ENCODE data around the gene OR51B4. TPM values are rescaled to one million over a fixed set of nuclear protein-coding genes. Genes with fewer than 3 reads are reported as not detected.
"Not testable (repeated sequence)": the region's sequence is repeated elsewhere in the genome, so short reads cannot be mapped to it uniquely, and the experiment has no call there.

The OR51B4 gene, protein sequence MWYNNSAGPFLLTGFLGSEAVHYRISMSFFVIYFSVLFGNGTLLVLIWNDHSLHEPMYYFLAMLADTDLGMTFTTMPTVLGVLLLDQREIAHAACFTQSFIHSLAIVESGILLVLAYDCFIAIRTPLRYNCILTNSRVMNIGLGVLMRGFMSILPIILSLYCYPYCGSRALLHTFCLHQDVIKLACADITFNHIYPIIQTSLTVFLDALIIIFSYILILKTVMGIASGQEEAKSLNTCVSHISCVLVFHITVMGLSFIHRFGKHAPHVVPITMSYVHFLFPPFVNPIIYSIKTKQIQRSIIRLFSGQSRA
- total RNA-seq = not detected

DNA sequence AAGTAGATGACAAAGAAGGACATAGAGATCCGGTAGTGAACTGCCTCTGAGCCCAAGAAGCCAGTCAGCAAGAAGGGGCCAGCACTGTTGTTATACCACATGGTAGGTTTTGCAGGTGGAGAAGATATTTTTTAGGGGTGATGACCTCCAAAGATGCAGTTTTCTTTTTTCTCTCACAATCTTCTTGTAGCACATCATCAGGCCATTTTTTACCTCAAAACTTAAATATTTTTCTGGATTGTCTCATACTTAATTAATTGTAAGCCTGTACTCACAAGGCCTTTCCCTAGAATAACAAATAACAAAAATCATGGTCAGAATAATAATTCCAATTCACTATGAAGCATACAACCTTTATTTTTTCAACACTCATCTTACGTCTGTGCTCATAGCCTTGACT is at the start of gene OR51B4:
Gene OR51B4, minus strand, starts transcription at position 101 of the 400 bp plus-strand sequence. Its CDS starts 0 bp downstream, at position 101.
- DNase-seq = no peak
- POLR2A ChIA-PET = no interaction called here
- Mint-ChIP-seq H3K4me3 (no peak within 1 kb of the TSS), H3K36me3 (ENCODE audit: low read depth) (no peaks in the 10 kb centered on the region), H3K27ac (no peak within 1 kb of the TSS), H3K4me1 (no peaks in the 10 kb centered on the region), H3K9me3 (no peaks in the 10 kb centered on the region), H3K27me3 (no peaks in the 10 kb centered on the region)
- CTCF ChIA-PET = no interaction called here

GRCh38 chr11:5351208-5351607 is 49.5 kb upstream of the OR51B4 start, which contains the start of gene OR51B6:
TSS of gene OR51B6 (plus strand) at chr11:5351508. CDS start at chr11:5351508, 0 bp downstream.
- Mint-ChIP-seq H3K27me3 (no peaks in the 10 kb centered on the region), H3K4me3 (no peak within 1 kb of the TSS), H3K9me3 (no peaks in the 10 kb centered on the region), H3K36me3 (ENCODE audit: low read depth) (no peaks in the 10 kb centered on the region), H3K4me1 (no peaks in the 10 kb centered on the region), H3K27ac (no peak within 1 kb of the TSS)
- POLR2A ChIA-PET = no interaction called here
- DNase-seq = no peak
- CTCF ChIA-PET = no interaction called here

GRCh38 chr11:5349550-5349949 is 47.8 kb upstream of the OR51B4 start:
- Mint-ChIP-seq H3K4me3 (no peak overlapping the region), H3K27ac (no peak overlapping the region), H3K27me3 (no peaks in the 10 kb centered on the region), H3K9me3 (no peaks in the 10 kb centered on the region), H3K36me3 (ENCODE audit: low read depth) (no peaks in the 10 kb centered on the region), H3K4me1 (no peaks in the 10 kb centered on the region)
- POLR2A ChIA-PET = no interaction called here
- no peak for DNase-seq
- CTCF ChIA-PET = no interaction called here

GRCh38 chr11:5348551-5349194 is 46.9 kb upstream of the OR51B4 start:
- Mint-ChIP-seq H3K36me3 (ENCODE audit: low read depth) (no peaks in the 10 kb centered on the region), H3K27ac (no peak overlapping the region), H3K9me3 (no peaks in the 10 kb centered on the region), H3K4me1 (no peaks in the 10 kb centered on the region), H3K4me3 (no peak overlapping the region), H3K27me3 (no peaks in the 10 kb centered on the region)
- ChIA-PET CTCF (no interaction called here), POLR2A (no interaction called here)
- no peak for DNase-seq

- DNase-seq = no peak
- ChIA-PET CTCF (no interaction called here), POLR2A (no interaction called here)
- Mint-ChIP-seq H3K27me3 (no peaks in the 10 kb centered on the region), H3K4me1 (no peaks in the 10 kb centered on the region), H3K36me3 (ENCODE audit: low read depth) (no peaks in the 10 kb centered on the region), H3K4me3 (no peak overlapping the region), H3K9me3 (no peaks in the 10 kb centered on the region), H3K27ac (no peak overlapping the region)
Observed at GRCh38 chr11:5345831-5346230, 44.1 kb upstream of the OR51B4 start.

- Mint-ChIP-seq H3K27me3 (no peaks in the 10 kb centered on the region), H3K4me1 (no peaks in the 10 kb centered on the region), H3K36me3 (ENCODE audit: low read depth) (no peaks in the 10 kb centered on the region), H3K4me3 (no peak within 1 kb of the TSS), H3K9me3 (no peaks in the 10 kb centered on the region), H3K27ac (no peak within 1 kb of the TSS)
- POLR2A ChIA-PET = no interaction called here
- CTCF ChIA-PET = no interaction called here
- DNase-seq = no peak
Observed at GRCh38 chr11:5343474-5344335, 42.0 kb upstream of the OR51B4 start, which contains the start of gene OR51B5. TSS of gene OR51B5 (minus strand) at chr11:5343524. CDS start at chr11:5343524, 0 bp downstream.

DNA sequence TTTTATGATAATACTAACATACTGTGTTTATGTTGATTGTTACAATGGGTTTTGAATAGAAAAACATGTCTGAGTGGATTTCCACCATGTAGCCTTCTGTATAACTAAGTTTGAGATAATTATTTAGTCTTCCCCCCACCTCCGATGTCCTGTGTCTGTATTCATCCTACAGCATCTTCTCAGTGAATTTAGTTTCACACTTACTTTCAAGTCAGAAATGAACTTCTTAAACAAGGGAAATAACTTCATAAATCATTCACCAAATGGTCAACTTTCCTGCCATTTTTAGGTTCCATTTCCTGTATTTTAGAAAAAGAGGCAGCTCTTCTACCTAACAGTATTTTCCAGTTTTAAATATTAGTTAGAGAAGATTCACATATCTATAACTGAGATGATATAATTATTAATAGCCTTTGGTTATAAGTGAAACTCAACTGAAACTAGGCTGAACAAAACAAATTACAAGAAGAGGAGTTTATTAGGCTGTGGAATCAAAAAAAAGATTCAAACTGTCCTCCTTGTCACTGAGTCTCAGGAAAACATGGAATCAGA is 38.1 kb upstream of the OR51B4 start:
- H3K4me1 Mint-ChIP-seq = no peaks in the 10 kb centered on the region
- H3K9me3 Mint-ChIP-seq = no peaks in the 10 kb centered on the region
- H3K4me3 Mint-ChIP-seq = no peak overlapping the region
- no peak overlapping the region for H3K27ac Mint-ChIP-seq
- no peaks in the 10 kb centered on the region for H3K27me3 Mint-ChIP-seq
- ChIA-PET CTCF (no interaction called here), POLR2A (no interaction called here)
- H3K36me3 Mint-ChIP-seq (ENCODE audit: low read depth) = no peaks in the 10 kb centered on the region
- DNase-seq = no peak

GRCh38 chr11:5337253-5337652 is 35.5 kb upstream of the OR51B4 start:
- H3K27ac Mint-ChIP-seq; H3K9me3 Mint-ChIP-seq; H3K4me1 Mint-ChIP-seq; POLR2A ChIA-PET; CTCF ChIA-PET; H3K36me3 Mint-ChIP-seq (ENCODE audit: low read depth); H3K27me3 Mint-ChIP-seq; H3K4me3 Mint-ChIP-seq; DNase-seq: not testable (repeated sequence)

DNA sequence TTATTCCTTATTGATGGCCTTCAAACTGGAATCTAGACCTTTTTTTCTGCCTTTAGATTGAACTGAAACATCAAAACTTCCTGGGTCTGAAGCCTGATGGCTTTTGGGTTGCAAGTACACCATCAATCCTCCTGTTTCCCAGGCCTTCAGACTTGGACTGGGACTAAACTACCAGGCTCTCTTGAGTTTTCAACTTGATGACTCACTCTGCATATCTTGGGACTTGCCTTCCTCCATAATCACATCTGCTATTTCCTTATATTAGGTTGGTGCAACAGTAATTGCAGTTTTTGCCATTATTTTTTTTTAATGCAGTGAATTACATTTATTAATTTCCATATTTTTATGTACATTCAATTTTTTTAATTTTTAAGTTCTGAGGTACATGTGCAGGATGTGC is 34.6 kb upstream of the OR51B4 start:
- no peak overlapping the region for H3K27ac Mint-ChIP-seq
- ChIA-PET CTCF (no interaction called here), POLR2A (no interaction called here)
- no peaks in the 10 kb centered on the region for H3K27me3 Mint-ChIP-seq
- no peak overlapping the region for H3K4me3 Mint-ChIP-seq
- H3K9me3 Mint-ChIP-seq = no peaks in the 10 kb centered on the region
- no peaks in the 10 kb centered on the region for H3K36me3 Mint-ChIP-seq (ENCODE audit: low read depth)
- H3K4me1 Mint-ChIP-seq = no peaks in the 10 kb centered on the region
- no peak for DNase-seq

- no peaks in the 10 kb centered on the region for H3K9me3 Mint-ChIP-seq
- H3K4me3 Mint-ChIP-seq = no peak overlapping the region
- ChIA-PET CTCF (interaction anchor here (0.6 kb wide), 1 partner anchor 15 kb away, joined by 3 read pairs; no protein-coding TSS in a partner anchor), POLR2A (no interaction called here)
- no peaks in the 10 kb centered on the region for H3K27me3 Mint-ChIP-seq
- DNase-seq = no peak
- H3K4me1 Mint-ChIP-seq = no peaks in the 10 kb centered on the region
- no peaks in the 10 kb centered on the region for H3K36me3 Mint-ChIP-seq (ENCODE audit: low read depth)
- no peak overlapping the region for H3K27ac Mint-ChIP-seq
Observed at GRCh38 chr11:5335170-5335569, 33.4 kb upstream of the OR51B4 start.

GRCh38 chr11:5324197-5324596 is 22.5 kb upstream of the OR51B4 start, which contains the start of gene OR51B2:
TSS of gene OR51B2 (minus strand) at chr11:5324297. CDS start at chr11:5324297, 0 bp downstream.
- ChIA-PET CTCF (no interaction called here), POLR2A (no interaction called here)
- Mint-ChIP-seq H3K9me3 (no peaks in the 10 kb centered on the region), H3K27me3 (no peaks in the 10 kb centered on the region), H3K4me3 (no peak within 1 kb of the TSS), H3K4me1 (no peaks in the 10 kb centered on the region), H3K27ac (no peak within 1 kb of the TSS), H3K36me3 (ENCODE audit: low read depth) (no peaks in the 10 kb centered on the region)
- DNase-seq = no peak

DNA sequence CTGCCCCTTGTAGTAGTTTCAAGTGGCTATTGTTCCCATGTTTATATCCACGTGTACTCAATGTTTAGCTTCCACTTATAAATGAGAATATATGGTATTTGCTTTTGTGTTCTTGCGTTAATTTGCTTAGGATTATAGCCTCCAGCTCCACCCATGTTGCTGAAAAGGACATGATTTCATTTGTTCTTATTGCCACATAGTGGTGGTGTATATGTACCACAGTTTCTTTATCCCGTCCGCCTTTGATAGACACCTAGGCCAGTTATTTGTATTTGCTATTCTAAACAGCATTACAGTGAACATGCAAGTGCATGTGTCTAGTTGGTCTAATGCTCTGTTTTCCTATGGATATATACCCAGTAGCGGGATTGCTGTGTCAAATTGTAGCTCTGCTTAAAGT is 15.5 kb upstream of the OR51B4 start:
- POLR2A ChIA-PET = no interaction called here
- Mint-ChIP-seq H3K4me1 (no peaks in the 10 kb centered on the region), H3K9me3 (no peaks in the 10 kb centered on the region), H3K4me3 (no peak overlapping the region), H3K36me3 (ENCODE audit: low read depth) (no peaks in the 10 kb centered on the region), H3K27ac (no peak overlapping the region), H3K27me3 (no peaks in the 10 kb centered on the region)
- DNase-seq = no peak
- CTCF ChIA-PET = no interaction called here

All from activated CD4-positive, alpha-beta T cell treated with anti-CD3 and anti-CD28 coated beads, Interleukin-2, amount 10 ng/mL, durations not matched to agents 7 days and 5 days (primary cell).